Spleen (tissue), 11 donors: ENCODE results near the gene DCX. TPM values are rescaled to one million over a fixed set of nuclear protein-coding genes. Genes with fewer than 3 reads are reported as not detected.

Experiments
- DNase-seq: peaks from one replicate; pipeline ENCODE4 v3.0.0-alpha.2; 2020
- H3K27ac ChIP-seq, 8 donors: fragments of 200-600 bp; sonication (generic) in 7 of 8; 1 replicate in 4 of 8; 2 replicates in 4 of 8; pipeline versions ENCODE4 v1.5.0 to v1.8.0; 2016 to 2021; ENCODE audit warnings: inconsistent platforms in 4 of 8, mild to moderate bottlenecking in 4 of 8, moderate library complexity in 1 of 8
- H3K27me3 ChIP-seq, 7 donors: fragments of 200-600 bp; sonication (generic) in 6 of 7; replicated peaks in 1 of 7; 1 replicate in 4 of 7; 2 replicates in 3 of 7; pipeline versions ENCODE4 v1.5.0 to v1.8.0; 2016 to 2021; ENCODE audit warnings: inconsistent platforms in 3 of 7, mild to moderate bottlenecking in 1 of 7
- H3K36me3 ChIP-seq, 6 donors: fragments of 200-600 bp; sonication (generic) in 5 of 6; 1 replicate in 4 of 6; 2 replicates in 2 of 6; pipeline versions ENCODE4 v1.5.0 to v1.8.0; 2016 to 2021; ENCODE audit warnings: inconsistent platforms in 2 of 6
- H3K4me1 ChIP-seq, 6 donors: fragments of 200-600 bp; sonication (generic) in 5 of 6; 1 replicate in 3 of 6; 2 replicates in 3 of 6; pipeline versions ENCODE4 v1.5.0 to v1.8.0; 2016 to 2021; ENCODE audit warnings: inconsistent platforms in 3 of 6
- H3K4me3 ChIP-seq, 8 donors: fragments of 200-600 bp; sonication (generic) in 7 of 8; 1 replicate in 4 of 8; 2 replicates in 4 of 8; pipeline versions ENCODE4 v1.5.0 to v1.8.0; 2016 to 2021; ENCODE audit warnings: inconsistent platforms in 4 of 8, mild to moderate bottlenecking in 4 of 8, moderate library complexity in 2 of 8
- H3K9me3 ChIP-seq, 8 donors: fragments of 200-600 bp; sonication (generic) in 7 of 8; 1 replicate in 4 of 8; 2 replicates in 4 of 8; pipeline versions ENCODE4 v1.5.0 to v1.8.0; 2016 to 2021; ENCODE audit warnings: inconsistent platforms in 4 of 8
- POLR2A ChIP-seq, 3 donors: fragments of 450-650 bp; IDR thresholded peaks; one replicate each; pipeline ENCODE4 v1.5.1; 2017; ENCODE audit warnings: antibody characterized with exemption in 3 of 3, mild to moderate bottlenecking in 1 of 3
- POLR2AphosphoS5 ChIP-seq, 3 donors: sonication (generic); formaldehyde crosslinking; IDR thresholded peaks; one replicate each; pipeline ENCODE4 v1.5.1; 2017; ENCODE audit warnings: antibody characterized with exemption in 3 of 3
- WGBS, 5 donors: extraction: QIAGEN DNeasy Blood & Tissue Kit in 3 of 5; methylation state at CpG; one replicate each; pipeline versions ENCODE4 v1.1.5 to v1.1.7; 2013 to 2018; 5-methylcytosine and 5-hydroxymethylcytosine counted together
- intact Hi-C: fragments of 100-400 bp; cut with DNase I; formaldehyde crosslinking; loops from one replicate; pipeline ENCODE4 v1.15.0; 2023; ENCODE audit warnings: low total_unique reads
- polyA plus RNA-seq, 3 donors: library from polyadenylated mRNA; stranded (reverse); fragments of 200-250 nt; gene quantifications; one replicate each; pipeline ENCODE4 v1.2.1, GENCODE V29; 2013
- total RNA-seq, 7 donors: library from RNA; depleted of rRNA in 3 of 7; stranded (reverse); fragments of >200 nt in 3 of 7; fragmentation: NEBNext Ultra II Directional in 4 of 7; extraction: Animal tissue kit (Norgen Biotek cat#: 25700) in 4 of 7; gene quantifications; one replicate each; pipeline versions ENCODE4 v1.1.0 to v1.2.1, GENCODE V29; 2016 to 2021
- TF ChIP-seq, protein P1 (sequence below), 11 experiments: fragments of 200-600 bp in 7 of 11; fragments of 450-650 bp in 4 of 11; sonication (generic) in 4 of 11; IDR thresholded peaks in 8 of 11; conservative IDR thresholded peaks in 3 of 11; 1 replicate in 7 of 11; 2 replicates in 4 of 11; pipeline versions ENCODE4 v1.4.0 to v1.8.0; 2016 to 2021; ENCODE audit warnings: antibody characterized with exemption in 11 of 11, inconsistent platforms in 4 of 11, mild to moderate bottlenecking in 1 of 11
- donor health status: healthy with polysubstance abuse.
- donor health status: DM: no; HTN: no; CAD: no; lungs with moderate emphysema.
- donor health status: DM: no; HTN: no; CAD: no.
- donor health status: Bipolar disorder and iron deficiency.
- donor health status: healthy.
- donor health status: DM: no; HTN: no; CAD: no.
- donor health status: DM: yes; HTN: yes; CAD: no.

DCX gene
- total and polyA plus RNA-seq, 10 donors, result 0.02 to 0.06 (median 0.02) TPM; not detected in 7

GRCh38 chrX:111354496-111354895, 57.5 kb downstream of the DCX start:
- intact Hi-C loops, result no loop called here

GRCh38 chrX:111353793-111354192, 58.2 kb downstream of the DCX start:
- Histone ChIP-seq H3K4me1 (no peaks in the 10 kb centered on the region), H3K36me3 (no peaks in the 10 kb centered on the region), H3K4me3 (no peak overlapping the region), H3K27ac (no peak overlapping the region), H3K27me3 (peaks cover 0 to 11% (median 0%) of the 10 kb centered on the region in 7 donors), H3K9me3 (no peaks in the 10 kb centered on the region)
- DNase-seq, result no peak
- TF ChIP-seq POLR2AphosphoS5 (IDR thresholded peaks at IDR 0.05) (no peak), POLR2A (IDR thresholded peaks at IDR 0.05) (no peak)
- TF ChIP-seq, protein P1, sequence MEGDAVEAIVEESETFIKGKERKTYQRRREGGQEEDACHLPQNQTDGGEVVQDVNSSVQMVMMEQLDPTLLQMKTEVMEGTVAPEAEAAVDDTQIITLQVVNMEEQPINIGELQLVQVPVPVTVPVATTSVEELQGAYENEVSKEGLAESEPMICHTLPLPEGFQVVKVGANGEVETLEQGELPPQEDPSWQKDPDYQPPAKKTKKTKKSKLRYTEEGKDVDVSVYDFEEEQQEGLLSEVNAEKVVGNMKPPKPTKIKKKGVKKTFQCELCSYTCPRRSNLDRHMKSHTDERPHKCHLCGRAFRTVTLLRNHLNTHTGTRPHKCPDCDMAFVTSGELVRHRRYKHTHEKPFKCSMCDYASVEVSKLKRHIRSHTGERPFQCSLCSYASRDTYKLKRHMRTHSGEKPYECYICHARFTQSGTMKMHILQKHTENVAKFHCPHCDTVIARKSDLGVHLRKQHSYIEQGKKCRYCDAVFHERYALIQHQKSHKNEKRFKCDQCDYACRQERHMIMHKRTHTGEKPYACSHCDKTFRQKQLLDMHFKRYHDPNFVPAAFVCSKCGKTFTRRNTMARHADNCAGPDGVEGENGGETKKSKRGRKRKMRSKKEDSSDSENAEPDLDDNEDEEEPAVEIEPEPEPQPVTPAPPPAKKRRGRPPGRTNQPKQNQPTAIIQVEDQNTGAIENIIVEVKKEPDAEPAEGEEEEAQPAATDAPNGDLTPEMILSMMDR (IDR thresholded peaks at IDR 0.05 in 8 of 11, conservative IDR thresholded peaks at IDR 0.05 in 3 of 11), result no peak
- WGBS, 5 donors, result 43 to 56% (median 50%) methylated on average over 2 of the region's 2 CpGs
- intact Hi-C loops, result no loop called here

More at GRCh38 chrX:111354496-111354895, 57.5 kb downstream of the DCX start:
- Histone ChIP-seq H3K27ac (no peak overlapping the region), H3K27me3 (peaks cover 0 to 11% (median 0%) of the 10 kb centered on the region in 7 donors), H3K4me3 (no peak overlapping the region), H3K36me3 (no peaks in the 10 kb centered on the region), H3K9me3 (no peaks in the 10 kb centered on the region), H3K4me1 (no peaks in the 10 kb centered on the region)
- 41 to 73% (median 64%) methylated on average over 1 of the region's 1 CpG for WGBS, 5 donors
- DNase-seq, result no peak
- TF ChIP-seq POLR2A (IDR thresholded peaks at IDR 0.05) (no peak), POLR2AphosphoS5 (IDR thresholded peaks at IDR 0.05) (no peak)
- TF ChIP-seq, protein P1 (IDR thresholded peaks at IDR 0.05 in 8 of 11, conservative IDR thresholded peaks at IDR 0.05 in 3 of 11), result no peak

GRCh38 chrX:111352424-111352823, 59.6 kb downstream of the DCX start:
- Histone ChIP-seq H3K27ac (no peak overlapping the region), H3K27me3 (peaks cover 0 to 6% (median 0%) of the 10 kb centered on the region in 7 donors), H3K9me3 (no peaks in the 10 kb centered on the region), H3K4me3 (no peak overlapping the region), H3K4me1 (no peaks in the 10 kb centered on the region), H3K36me3 (no peaks in the 10 kb centered on the region)
- DNase-seq, result no peak
- 42 to 88% (median 64%) methylated on average over 1 of the region's 1 CpG for WGBS, 5 donors
- intact Hi-C loops, result no loop called here
- TF ChIP-seq, protein P1 (IDR thresholded peaks at IDR 0.05 in 8 of 11, conservative IDR thresholded peaks at IDR 0.05 in 3 of 11), result no peak
- TF ChIP-seq POLR2AphosphoS5 (IDR thresholded peaks at IDR 0.05) (no peak), POLR2A (IDR thresholded peaks at IDR 0.05) (no peak)

DNA sequence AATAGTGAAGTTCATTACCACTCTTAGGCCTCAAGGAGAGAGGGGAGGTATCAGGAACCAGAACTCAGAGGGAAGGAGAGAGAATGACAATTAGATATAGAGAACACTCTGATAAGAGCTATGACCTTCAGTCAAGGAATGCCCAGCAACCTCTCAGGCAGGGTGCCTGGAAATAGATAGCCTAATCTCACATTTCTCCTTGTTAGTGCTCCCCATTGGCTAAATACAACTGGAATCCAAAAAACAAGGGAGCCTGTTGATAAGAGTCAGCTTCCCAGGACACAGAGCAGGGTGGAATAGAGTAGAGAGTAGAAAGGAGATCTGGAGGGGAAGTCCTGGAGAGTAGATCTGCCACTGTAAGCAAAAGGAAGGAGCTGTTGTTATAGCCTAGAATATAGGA, 62.1 kb downstream of the DCX start:
- intact Hi-C loops, result no loop called here
- TF ChIP-seq POLR2AphosphoS5 (IDR thresholded peaks at IDR 0.05) (no peak), POLR2A (IDR thresholded peaks at IDR 0.05) (no peak)
- TF ChIP-seq, protein P1 (IDR thresholded peaks at IDR 0.05 in 8 of 11, conservative IDR thresholded peaks at IDR 0.05 in 3 of 11), result no peak

More for the DNA sequence above, 62.1 kb downstream of the DCX start:
- Histone ChIP-seq H3K27me3 (peaks cover 0 to 5% (median 0%) of the 10 kb centered on the region in 7 donors), H3K36me3 (no peaks in the 10 kb centered on the region), H3K4me1 (no peaks in the 10 kb centered on the region), H3K27ac (no peak overlapping the region), H3K9me3 (peaks cover 0 to 10% (median 0%) of the 10 kb centered on the region in 8 donors), H3K4me3 (no peak overlapping the region)
- no peak for DNase-seq
